GM18520 (cell line): ENCODE measurements around the gene SCARF1.

Experiments
- ATAC-seq: cut with Tn5 transposase; IDR thresholded peaks from one replicate; pipeline ENCODE4 v1.9.1; 2021; ENCODE audit not compliant: unreplicated experiment

The SCARF1 gene

GRCh38 chr17:1629504-1630310 is 15.8 kb downstream of the SCARF1 start:
- ATAC-seq: no peak

GRCh38 chr17:1628856-1629503 is 16.6 kb downstream of the SCARF1 start:
- peak; percentile 44 for ATAC-seq

GRCh38 chr17:1627982-1628855 is 17.3 kb downstream of the SCARF1 start, which contains the start of gene SLC43A2:
TSS of gene SLC43A2 (minus strand) at chr17:1628834. CDS start at chr17:1627874, 960 bp downstream.
- ATAC-seq: peak; percentile 32

- no peak for ATAC-seq
Measured at GRCh38 chr17:1627182-1627981, 18.1 kb downstream of the SCARF1 start.

- ATAC-seq: no peak
Measured at GRCh38 chr17:1626333-1626732, 19.2 kb downstream of the SCARF1 start.

- ATAC-seq: no peak
Measured at GRCh38 chr17:1625581-1625980, 20.0 kb downstream of the SCARF1 start.

- ATAC-seq: no peak
Measured at GRCh38 chr17:1625053-1625452, 20.5 kb downstream of the SCARF1 start.

- no peak for ATAC-seq
Measured at GRCh38 chr17:1624650-1625049, 20.9 kb downstream of the SCARF1 start.

- no peak for ATAC-seq
Measured at GRCh38 chr17:1623057-1623630, 22.4 kb downstream of the SCARF1 start.

- ATAC-seq: no peak
Measured at GRCh38 chr17:1621273-1621954, 24.1 kb downstream of the SCARF1 start.

- ATAC-seq: no peak
Measured at GRCh38 chr17:1620486-1620885, 25.0 kb downstream of the SCARF1 start.

- ATAC-seq: no peak
Measured at GRCh38 chr17:1617620-1618174, 27.8 kb downstream of the SCARF1 start.

- no peak for ATAC-seq
Measured at GRCh38 chr17:1616101-1616500, 29.4 kb downstream of the SCARF1 start.

GRCh38 chr17:1612400-1612799 is 33.1 kb downstream of the SCARF1 start:
- ATAC-seq: no peak

- ATAC-seq: no peak
Measured at GRCh38 chr17:1611715-1612114, 33.8 kb downstream of the SCARF1 start.

GRCh38 chr17:1608676-1609075 is 36.9 kb downstream of the SCARF1 start:
- no peak for ATAC-seq

GRCh38 chr17:1607971-1608320 is 37.6 kb downstream of the SCARF1 start:
- ATAC-seq: no peak

GRCh38 chr17:1606352-1606985 is 39.1 kb downstream of the SCARF1 start:
- no peak for ATAC-seq
